OCI-LY3 (cell line): ENCODE results near the gene RERE.

Experiments
- CTCF ChIP-seq: fragments of 200-600, 300-600 bp; sonication (generic); IDR thresholded peaks from 2 replicates; pipeline ENCODE4 v1.5.1; 2014; ENCODE audit warnings: antibody characterized with exemption, low read length, low read depth
- EZH2phosphoT487 ChIP-seq: fragments of 200-600 bp; shearing (Covaris generic); IDR thresholded peaks from 2 replicates; pipeline ENCODE4 v1.6.1; 2018; ENCODE audit warnings: antibody characterized with exemption, mixed run types, low read depth

GRCh38 chr1:8474369-8474768 is 343.1 kb downstream of the RERE start:
- no peak for TF ChIP-seq CTCF
- TF ChIP-seq EZH2phosphoT487: no peak
